DMS79 (cell line): Measurements from ENCODE around the gene MYO9B.
"Not testable (repeated sequence)": the region's sequence is repeated elsewhere in the genome, so short reads cannot be mapped to it uniquely, and the experiment has no call there.

ENCODE experiments used
- DNase-seq: peaks from one replicate; lab custom pipeline; 2025; lab: John Stamatoyannopoulos, UW

Gene MYO9B

DNA sequence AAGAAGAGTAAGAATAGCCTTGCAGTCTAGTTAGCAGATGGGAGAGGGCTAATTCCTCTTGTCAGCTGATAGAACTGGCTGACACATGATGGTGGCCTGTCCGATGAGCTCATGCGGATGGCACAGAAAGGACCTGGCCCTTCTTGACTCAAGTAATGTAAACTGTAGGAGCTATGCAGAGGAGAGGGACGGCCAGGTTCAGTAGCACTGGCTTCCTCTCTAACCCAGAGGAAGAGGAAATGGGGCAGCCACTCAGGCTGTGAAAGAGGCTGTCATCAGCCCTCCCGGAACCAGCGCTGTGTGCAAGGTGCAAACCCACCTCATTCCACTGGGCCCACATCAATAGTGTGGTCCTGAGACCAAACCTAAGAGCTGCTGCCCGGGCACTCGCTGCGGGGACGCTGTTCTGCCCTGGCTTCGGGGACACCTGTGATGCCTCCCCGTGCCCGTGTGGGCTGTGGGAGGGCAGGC, 108.8 kb downstream of the MYO9B start:
- DNase-seq = no peak

- DNase-seq = no peak
Measured at GRCh38 chr19:17185590-17185989, 110.0 kb downstream of the MYO9B start.

- DNase-seq = not testable (repeated sequence)
Measured at GRCh38 chr19:17191736-17192135, 116.2 kb downstream of the MYO9B start.

DNA sequence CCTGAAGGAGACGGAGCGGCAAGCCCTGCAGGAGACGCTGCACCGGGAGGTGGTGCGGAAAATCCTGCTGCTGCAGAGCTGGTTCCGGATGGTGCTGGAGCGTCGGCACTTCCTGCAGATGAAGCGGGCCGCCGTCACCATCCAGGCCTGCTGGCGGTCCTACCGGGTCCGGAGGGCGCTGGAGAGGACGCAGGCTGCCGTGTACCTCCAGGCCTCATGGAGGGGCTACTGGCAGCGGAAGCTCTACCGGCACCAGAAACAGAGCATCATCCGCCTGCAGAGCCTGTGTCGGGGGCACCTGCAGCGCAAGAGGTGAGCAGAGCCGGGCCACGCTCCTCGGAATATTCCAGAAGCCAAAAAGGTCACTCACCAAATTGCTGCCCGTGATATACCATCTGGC, 117.2 kb downstream of the MYO9B start:
- DNase-seq = no peak

DNA sequence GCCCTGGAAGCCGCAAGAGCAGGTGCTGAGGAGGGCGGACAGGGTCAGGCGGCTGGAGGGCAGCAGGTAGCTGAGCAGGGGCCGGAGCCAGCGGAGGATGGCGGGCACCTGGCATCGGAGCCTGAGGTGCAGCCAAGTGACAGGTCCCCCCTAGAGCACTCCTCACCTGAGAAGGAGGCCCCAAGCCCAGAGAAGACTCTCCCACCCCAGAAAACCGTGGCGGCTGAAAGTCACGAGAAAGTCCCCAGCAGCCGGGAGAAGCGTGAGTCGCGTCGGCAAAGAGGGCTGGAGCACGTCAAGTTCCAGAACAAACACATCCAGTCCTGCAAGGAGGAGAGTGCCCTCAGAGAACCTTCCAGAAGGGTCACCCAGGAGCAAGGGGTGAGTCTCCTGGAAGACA, 119.0 kb downstream of the MYO9B start:
- DNase-seq = no peak

DNA sequence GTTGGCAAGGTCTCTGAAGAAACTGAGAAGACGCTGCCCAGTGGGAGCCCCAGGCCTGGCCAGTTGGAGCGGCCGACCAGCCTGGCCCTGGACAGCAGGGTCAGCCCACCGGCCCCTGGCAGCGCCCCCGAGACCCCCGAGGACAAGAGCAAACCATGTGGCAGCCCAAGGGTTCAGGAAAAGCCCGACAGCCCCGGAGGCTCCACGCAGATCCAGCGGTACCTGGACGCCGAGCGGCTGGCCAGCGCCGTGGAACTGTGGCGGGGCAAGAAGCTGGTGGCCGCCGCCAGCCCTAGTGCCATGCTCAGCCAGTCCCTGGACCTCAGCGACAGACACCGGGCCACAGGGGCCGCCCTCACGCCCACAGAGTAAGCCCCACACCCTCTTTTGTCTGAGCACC, 119.5 kb downstream of the MYO9B start:
- DNase-seq = no peak

DNA sequence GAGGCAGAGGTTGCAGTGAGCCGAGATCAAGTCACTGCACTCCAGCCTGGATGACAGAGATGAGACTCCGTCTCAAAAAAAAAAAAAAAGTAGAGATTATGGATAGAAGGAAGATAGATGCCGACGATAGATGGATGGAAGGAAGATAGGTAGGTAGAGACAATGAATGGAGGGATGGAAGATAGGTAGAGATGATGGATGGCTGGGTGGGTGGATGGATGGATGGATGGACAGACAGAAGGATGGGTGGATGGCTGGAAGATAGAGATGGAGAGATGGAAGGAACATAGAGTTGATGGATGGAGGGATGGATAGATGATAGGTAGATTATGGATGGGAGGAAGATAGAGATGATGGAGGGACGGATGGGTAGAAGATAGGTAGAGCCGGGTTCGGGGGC, 121.0 kb downstream of the MYO9B start:
- DNase-seq = no peak

DNA sequence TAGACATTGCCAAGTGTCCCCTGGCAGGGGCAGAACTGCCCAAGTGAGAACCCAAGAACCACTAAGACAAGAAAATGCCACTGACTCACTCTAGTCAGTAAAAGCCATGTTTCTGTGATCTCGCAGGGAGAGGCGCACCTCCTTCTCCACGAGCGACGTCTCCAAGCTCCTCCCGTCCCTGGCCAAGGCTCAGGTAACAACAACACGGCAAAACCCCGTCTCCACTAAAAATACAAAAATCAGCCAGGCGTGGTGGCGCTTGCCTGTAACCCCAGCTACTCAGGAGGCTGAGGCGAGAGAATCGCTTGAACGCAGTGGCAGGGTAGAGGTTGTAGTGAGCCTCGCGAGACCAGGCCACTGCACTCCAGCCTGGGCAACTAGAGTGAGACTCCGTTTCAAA, 122.1 kb downstream of the MYO9B start:
- no peak for DNase-seq

DNA sequence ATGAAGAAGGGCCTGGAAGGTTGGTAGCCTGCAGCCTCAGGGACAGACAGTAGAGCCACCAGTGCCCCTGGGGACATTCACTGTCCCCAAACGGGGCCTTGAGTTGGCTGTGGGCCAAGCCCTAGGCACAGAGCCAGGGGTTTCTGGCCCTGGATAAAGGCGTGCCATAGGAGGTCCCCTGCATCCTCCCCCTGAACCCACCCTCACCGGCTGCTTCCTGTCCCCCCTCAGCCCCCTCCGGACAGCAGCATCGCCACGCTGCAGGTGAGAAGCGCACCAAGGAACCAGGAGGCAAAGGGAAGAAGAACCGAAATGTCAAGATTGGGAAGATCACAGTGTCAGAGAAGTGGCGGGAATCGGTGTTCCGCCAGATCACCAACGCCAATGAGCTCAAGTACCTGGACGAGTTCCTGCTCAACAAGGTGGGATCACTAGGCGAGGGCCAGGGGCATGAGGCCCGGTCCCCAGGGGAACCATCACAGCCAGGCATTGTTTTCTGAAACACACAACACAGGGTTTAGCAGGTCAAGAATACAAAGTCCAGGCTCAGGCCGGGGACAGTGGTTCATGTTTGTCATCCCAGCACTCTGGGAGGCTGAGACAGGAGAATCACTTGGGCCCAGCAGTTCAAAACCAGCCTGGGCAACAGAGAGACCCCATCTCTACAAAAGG, 125.0 kb downstream of the MYO9B start:
- DNase-seq = no peak

GRCh38 chr19:17202249-17202648, 126.7 kb downstream of the MYO9B start:
- DNase-seq = no peak

GRCh38 chr19:17202713-17203112, 127.1 kb downstream of the MYO9B start:
- no peak for DNase-seq

DNA sequence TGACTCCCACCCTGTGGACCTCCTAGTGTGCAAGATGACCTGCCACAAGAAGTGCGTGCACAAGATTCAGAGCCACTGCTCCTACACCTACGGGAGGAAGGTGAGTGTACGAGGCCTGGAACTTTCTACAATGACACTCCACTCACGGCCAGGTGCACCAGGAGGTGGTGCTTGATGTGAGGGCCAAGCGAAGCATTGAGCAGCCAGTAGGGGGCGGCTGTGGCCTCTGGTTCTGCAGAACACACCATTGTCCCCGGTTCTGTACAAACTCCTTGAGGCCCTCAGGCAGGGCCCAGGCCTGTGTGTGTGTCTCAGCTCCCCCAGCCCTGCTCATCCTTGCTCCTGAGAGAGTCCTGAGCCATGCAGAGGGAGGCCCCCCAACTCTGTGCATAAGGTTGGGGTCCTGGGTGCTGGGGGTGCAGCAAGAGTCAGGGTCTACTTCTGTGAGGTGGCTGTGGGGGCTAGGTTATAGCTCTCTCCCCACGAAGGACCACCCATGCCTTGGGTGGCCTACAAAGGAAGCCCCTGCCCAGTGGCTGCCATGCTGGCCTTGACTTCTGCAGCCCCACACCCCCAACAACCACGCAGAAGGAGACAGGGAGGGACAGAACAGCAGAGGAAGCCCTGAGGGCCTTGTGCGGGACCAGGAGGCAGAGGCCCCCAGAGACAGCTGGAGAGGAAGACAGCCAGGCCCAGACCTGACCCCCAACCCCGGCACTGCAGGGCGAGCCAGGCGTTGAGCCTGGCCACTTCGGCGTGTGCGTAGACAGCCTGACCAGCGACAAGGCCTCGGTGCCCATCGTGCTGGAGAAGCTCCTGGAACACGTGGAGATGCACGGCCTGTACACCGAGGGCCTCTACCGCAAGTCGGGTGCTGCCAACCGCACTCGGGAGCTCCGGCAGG, 129.9 kb downstream of the MYO9B start:
- DNase-seq = no peak

GRCh38 chr19:17206736-17207581, 131.4 kb downstream of the MYO9B start:
- DNase-seq = no peak

DNA sequence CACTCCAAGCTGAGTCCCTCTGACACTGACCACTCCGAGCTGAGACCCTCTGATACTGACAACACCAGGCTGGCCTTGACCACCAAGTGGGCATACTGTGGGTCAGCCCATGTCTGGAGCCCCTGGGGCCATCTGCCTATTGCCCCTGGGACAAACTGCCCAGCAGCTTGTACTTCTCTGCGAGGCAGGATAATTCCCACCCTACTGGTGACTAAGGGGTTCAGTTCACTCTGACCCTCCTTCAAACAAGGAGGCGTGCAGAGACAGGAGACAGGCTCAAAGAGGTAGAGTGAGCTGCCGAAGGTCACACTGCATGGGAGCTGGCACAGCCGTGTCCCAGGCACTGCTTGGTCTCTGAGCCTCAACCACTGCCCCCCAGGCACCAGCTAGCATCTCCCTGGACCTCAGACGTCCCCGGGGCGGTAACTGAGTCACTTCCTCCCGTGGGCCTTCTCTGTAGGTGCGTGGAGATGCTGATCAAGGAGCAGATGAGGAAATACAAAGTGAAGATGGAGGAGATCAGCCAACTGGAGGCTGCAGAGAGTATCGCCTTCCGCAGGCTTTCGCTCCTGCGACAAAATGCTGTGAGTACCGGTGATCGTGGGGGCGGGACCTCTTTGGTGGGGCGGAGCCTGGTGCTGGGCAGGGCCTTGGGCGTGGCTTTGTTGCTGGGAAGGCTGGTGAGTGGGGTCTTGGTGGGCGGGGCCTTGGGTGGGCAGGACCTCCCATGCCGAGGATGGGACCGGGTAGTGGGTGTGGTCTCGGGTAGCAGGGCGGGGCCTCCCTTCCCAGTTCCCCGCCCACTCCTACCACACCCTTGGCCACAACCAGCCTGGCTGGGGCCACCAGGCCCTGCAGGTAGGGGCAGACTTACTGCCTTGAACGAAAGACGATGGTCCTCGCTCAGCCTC, 133.8 kb downstream of the MYO9B start:
- no peak for DNase-seq

- no peak for DNase-seq
Measured at GRCh38 chr19:17210296-17210695, 134.7 kb downstream of the MYO9B start.

DNA sequence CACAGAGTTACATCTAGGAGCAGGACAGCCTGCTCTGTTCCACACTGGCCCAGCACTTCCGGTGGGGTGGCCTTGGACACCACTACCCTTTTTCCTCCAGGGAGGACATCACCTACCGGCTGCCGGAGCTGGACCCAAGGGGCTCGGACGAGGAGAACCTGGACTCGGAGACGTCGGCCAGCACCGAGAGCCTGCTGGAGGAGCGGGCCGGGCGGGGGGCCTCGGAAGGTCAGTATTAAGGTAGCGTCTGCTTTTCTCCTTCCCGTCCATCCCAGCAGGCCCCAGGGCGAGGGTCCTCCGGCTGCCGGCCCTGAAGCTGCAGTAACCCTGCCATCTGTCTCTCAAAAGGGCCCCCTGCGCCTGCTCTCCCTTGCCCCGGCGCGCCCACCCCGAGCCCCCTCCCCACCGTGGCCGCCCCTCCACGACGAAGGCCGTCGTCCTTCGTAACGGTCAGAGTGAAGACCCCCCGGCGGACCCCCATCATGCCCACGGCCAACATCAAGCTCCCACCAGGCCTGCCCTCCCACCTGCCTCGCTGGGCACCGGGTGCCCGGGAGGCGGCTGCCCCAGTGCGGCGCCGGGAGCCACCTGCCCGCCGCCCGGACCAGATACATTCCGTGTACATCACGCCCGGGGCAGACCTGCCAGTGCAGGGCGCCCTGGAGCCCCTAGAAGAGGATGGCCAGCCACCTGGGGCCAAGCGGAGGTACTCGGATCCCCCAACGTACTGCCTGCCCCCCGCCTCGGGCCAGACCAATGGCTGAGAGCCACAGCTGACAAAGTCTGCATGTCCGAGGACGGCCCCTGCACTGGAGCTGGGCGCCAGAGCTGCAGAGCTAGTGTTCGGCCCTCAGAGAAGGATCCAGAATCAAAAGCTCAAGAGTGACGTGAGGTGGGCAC, 136.2 kb downstream of the MYO9B start:
- no peak for DNase-seq

DNA sequence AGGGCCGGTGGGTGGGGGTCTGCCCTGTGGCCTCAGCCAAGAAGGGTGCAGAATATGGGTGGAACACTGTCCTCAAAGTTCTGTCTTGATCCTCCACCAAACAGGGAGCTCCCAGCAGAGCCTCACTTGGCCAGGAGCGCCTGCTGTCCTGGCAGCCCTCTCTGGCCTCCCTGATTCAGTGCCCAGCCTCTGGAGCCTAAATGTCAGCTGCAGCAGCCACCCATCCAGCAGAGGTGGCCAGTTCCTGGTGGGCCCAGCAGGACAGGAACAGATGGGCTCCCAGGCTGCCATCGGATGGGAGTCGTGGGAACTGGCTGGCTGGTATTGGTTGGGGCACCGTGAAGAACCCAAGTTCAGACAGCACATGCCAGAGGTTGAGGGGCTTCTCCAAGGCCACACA, 137.8 kb downstream of the MYO9B start:
- no peak for DNase-seq

DNA sequence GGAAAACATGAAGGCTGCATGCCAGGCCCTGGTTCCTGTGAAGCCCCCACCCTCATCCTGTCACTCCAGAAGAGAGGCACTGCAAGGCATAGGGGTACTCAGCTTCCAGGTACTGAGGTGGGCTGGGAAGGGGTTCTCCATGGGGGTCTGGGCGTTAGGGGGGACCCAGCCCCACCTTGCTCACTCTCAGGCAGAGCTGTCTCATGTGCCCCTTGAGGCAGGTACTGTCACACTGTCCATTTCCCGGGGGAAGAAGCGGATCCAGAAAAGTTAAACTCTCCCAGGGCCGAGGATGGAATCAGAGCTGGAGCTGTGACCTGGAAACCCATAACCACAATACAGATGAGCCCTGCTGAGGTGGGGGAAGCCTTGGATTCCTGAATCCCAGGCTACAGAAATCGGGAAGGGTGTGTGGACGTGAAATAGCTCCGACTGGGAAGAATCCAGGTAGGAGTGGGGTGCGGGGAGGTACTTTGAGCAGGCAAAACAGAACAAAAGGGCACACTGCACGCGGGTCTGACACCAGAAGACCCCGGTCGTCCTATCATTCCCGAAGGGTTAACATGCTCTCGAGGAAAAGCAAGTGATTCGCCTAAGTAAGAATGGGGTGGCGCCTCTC, 139.0 kb downstream of the MYO9B start:
- DNase-seq = no peak

GRCh38 chr19:17215127-17215971, 139.8 kb downstream of the MYO9B start, which contains the start of gene USE1:
TSS of gene USE1 (plus strand) at chr19:17215357. CDS start at chr19:17215406, 49 bp downstream.
- peak; percentile 92 for DNase-seq
